ENCODE measurements around the gene THEM4.

Gene THEM4

GRCh38 chr1:151909167-151910149, at the start of gene THEM4:
THEM4 (minus strand) TSS chr1:151909511; CDS start chr1:151909458, 53 bp downstream.
- peak; percentile 97 for DNase-seq

DNA sequence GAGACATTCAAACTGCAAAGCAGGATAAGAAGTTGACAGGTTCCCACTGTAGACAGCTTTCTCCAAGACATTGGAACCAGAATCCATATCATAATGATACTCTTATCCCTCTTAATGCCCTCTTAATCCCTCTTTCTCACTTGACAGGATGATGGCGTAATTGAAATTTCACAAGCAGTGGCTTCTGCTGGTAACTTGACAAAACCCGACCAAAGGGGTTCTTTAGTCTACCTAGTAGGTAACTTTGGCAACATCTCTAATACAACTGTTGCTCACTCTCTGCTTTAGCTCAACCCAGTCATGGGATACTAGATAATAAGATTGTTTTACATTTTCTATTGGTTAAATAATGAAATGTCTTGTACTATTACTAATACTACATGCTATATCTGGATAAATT, 49.6 kb upstream of the THEM4 start:
- no peak for DNase-seq

DNA sequence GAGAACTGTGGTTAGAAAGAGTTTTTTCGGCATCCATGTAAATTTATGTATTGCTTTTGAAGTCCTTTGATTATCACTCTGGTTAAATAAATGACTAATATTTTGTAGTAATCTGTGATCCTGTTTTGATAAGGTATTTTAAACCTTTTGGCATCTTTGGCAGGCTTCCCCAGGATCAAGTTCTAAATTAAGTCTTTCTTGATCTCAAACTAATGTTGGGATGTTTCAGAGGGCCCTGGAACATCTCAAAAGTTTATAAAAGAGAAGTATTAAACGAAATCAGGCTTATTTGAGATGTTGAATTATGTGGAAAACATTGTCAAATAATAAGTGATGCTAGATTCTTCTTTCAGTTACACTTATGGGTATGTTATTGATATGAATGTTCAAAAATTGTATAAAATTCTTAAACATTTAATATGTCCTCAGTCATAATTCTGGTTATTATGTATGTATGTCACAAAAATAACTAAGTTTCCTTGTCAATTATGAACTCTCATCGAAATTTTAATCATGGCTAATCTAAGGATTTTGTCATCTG, 47.7 kb upstream of the THEM4 start:
- no peak for DNase-seq

- no peak for DNase-seq
Measured at GRCh38 chr1:151953409-151954094, 44.2 kb upstream of the THEM4 start.

DNA sequence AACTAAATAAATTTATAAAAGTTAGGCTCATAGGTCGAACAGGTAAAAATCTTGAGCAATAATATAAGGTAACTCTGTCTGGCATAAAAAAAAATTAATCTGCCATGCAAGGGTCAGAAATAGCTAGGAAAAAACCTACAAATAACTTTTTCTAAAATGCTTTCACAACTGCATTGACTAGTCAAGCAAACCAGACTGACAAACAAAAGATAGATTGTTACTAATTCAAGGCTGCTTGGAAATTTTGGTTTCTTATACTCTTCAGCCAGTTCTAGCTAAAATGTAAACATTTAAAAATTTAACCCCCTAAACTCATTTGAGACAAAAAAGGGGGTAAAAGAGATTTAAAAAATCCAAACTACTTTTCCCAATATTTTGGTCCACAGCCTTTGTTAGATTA, 43.5 kb upstream of the THEM4 start:
- DNase-seq, result no peak

DNA sequence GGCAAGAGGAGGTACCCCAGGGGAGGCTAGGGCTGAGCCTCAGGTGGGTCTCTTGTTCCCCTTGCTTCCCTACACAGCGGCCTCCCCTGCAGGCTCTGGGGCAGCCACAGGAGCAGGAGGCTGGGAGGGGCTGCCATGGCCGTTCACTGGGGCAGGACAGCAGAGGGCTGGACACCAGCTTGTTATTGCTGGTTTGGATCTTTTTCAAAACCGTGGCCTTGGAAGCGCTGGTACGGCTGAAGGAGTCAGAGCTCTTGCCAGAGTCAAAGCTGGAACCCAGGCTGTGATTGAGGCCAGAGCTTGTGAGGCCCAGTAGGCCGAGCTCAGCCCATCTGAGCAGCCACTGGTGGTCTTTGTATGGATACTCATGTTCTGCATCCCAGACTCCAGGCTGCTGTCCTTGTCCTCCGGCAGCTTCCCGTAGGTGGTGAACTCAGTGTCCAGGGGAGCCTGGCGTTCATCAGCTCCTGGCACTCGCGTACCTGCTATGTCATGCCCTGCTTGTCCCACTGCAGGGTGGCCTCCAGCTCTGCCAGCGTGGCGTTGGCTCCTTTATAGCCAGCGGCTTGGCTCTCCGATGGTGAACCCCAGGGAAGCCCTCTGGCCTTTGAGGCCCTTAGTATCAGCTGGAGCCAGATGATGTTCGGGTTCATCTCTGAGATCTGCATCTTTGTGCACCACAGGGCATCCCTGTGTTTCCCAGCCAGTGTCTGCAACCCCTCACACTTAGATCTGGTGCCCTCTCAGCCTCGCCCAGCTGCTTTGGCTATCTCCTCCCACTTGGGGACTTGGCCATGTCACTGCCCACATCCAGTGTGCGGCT, 40.3 kb upstream of the THEM4 start:
- no peak for DNase-seq

- DNase-seq, result no peak
Measured at GRCh38 chr1:151948506-151948905, 39.2 kb upstream of the THEM4 start.

GRCh38 chr1:151947140-151947539, 37.8 kb upstream of the THEM4 start:
- DNase-seq, result no peak

- peak; percentile 78 for DNase-seq
Measured at GRCh38 chr1:151945725-151946722, 36.7 kb upstream of the THEM4 start.

DNA sequence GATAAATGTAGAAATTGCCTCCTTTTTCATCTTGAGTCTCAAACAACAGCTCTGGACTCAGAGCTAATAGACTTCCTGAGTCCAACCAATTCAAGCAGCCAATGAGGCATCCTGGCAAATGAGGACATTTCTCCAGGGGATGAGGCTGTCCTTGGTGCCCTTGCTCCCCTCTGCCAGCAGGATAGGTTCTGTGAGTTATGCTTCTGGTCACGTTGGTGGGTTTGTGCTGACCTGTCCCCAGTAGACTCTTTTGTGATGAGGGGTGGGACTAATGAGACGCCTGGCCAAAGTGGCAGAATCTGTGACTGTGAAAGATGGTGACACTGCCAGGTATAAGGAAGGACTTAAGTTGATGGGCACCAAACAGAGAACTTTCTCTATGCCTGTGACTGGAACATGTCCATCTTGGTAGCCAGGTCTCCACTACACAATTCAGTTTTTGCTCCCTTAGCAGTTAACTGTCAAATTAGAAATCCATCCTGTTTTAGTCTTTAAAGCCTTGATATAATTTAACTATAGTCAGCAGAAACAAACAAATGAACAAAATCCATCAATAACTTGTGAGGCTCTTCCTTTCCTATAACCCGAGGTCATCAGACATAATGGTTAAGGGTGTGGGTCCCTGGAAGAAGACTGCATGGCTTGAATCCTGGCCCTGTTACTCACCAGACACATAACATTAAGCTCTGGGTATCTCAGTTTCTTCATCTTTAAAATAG, 35.7 kb upstream of the THEM4 start:
- DNase-seq, result no peak

DNA sequence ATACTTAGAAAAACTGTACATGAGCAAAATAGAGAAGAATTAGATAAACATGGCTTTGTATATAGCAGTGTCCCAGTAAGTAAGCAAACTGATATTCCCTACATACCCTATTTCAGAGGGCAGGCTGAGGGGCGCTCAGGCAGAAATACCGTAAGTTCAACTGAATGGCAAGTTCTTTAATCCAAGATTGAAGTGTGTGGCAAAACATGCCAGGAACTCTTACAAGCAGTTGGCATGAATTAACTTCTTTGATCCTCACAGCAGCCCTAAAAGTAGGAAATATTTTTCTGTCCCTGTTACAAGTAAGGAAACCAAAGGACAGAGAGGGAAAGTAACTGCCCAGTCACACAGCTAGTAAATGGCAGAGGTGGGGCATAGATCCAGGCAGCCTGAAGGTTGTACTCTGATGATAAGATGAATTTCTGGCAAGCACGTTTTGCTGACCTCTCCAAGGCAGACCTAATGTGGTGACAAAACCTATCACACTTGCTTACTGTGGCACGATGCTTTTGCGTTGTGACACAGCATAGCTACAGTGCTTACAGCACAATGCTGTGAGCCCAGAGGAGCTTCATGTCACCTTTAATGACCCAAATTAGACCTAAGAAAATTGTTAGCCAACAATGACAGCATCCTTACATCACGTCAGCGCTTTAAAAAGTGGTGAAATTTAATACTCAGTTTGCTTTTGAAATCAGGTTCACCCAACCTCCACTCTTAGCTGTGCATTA, 35.0 kb upstream of the THEM4 start:
- no peak for DNase-seq

- DNase-seq, result no peak
Measured at GRCh38 chr1:151943591-151943990, 34.3 kb upstream of the THEM4 start.

DNA sequence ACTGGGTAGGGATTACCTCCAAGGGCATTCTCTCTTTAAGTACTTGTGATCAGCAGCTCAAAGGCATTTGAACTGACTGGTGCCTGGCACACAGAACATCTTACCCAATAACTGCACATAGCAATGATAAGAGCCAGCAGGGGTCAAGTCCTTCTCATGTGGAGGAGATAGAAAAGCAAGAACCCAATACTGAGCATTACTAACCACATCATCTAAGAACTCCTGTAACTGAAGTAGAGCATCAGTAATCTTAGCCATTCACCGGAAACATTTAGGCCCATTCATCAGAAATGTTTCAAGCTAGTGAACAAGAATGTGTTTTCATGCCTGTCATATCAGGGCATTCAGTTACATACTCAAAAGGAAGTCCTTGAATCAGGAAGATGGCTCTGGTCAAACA, 33.6 kb upstream of the THEM4 start:
- DNase-seq, result no peak

GRCh38 chr1:151940541-151940940, 31.2 kb upstream of the THEM4 start:
- DNase-seq, result no peak

DNA sequence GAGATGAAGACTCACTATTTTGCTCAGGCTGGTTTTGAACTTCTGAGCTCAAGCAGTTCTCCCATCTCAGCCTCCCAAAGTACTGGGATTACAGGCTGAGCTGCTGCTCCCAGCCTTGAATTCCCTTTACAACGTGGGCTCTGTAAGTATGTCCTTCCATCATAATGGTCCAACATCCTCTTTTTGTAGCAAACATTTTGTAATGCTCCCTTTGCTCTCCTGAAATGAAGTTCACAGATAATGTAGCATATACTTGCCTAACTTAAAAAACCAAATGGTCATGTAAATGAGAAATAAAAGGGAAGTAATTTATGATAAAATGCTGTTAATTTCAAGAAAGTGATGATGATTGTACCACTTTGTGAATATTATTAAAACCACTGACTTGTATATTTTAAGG, 30.5 kb upstream of the THEM4 start:
- no peak for DNase-seq

GRCh38 chr1:151939141-151939540, 29.8 kb upstream of the THEM4 start:
- DNase-seq, result no peak

- no peak for DNase-seq
Measured at GRCh38 chr1:151936653-151937052, 27.3 kb upstream of the THEM4 start.

- no peak for DNase-seq
Measured at GRCh38 chr1:151935894-151936602, 26.7 kb upstream of the THEM4 start.

GRCh38 chr1:151935154-151935553, 25.8 kb upstream of the THEM4 start:
- no peak for DNase-seq

Data from right forelimb (tissue), 1 donor.